ENCODE measurements around the gene IER2.

Gene IER2

GRCh38 chr19:13119627-13120026 lies 30.6 kb upstream of the IER2 start:
- DNase-seq = no peak

- no peak for DNase-seq
These were observed 30.2 kb upstream of the IER2 start for GRCh38 chr19:13120031-13120430.

- no peak for DNase-seq
These were observed 29.4 kb upstream of the IER2 start for GRCh38 chr19:13120817-13121216.

- no peak for DNase-seq
These were observed 28.5 kb upstream of the IER2 start for GRCh38 chr19:13121551-13122274.

GRCh38 chr19:13122275-13122878 lies 27.8 kb upstream of the IER2 start:
- DNase-seq = no peak

GRCh38 chr19:13122980-13123957 lies 26.9 kb upstream of the IER2 start:
- no peak for DNase-seq

GRCh38 chr19:13127051-13127450 lies 23.2 kb upstream of the IER2 start:
- no peak for DNase-seq

- no peak for DNase-seq
These were observed 22.2 kb upstream of the IER2 start for GRCh38 chr19:13127811-13128575.

GRCh38 chr19:13128583-13128982 lies 21.6 kb upstream of the IER2 start:
- DNase-seq = no peak

GRCh38 chr19:13129384-13129783 lies 20.8 kb upstream of the IER2 start:
- DNase-seq = no peak

- DNase-seq = no peak
These were observed 19.2 kb upstream of the IER2 start for GRCh38 chr19:13130886-13131490.

- DNase-seq = peak; percentile 40
These were observed 17.6 kb upstream of the IER2 start for GRCh38 chr19:13132471-13133180.

GRCh38 chr19:13133241-13133870 lies 16.9 kb upstream of the IER2 start:
- no peak for DNase-seq

- no peak for DNase-seq
These were observed 15.6 kb upstream of the IER2 start for GRCh38 chr19:13134626-13135025.

- DNase-seq = no peak
These were observed 14.8 kb upstream of the IER2 start for GRCh38 chr19:13135068-13136062.

- DNase-seq = no peak
These were observed 12.9 kb upstream of the IER2 start for GRCh38 chr19:13137290-13137794.

- no peak for DNase-seq
These were observed 11.9 kb upstream of the IER2 start for GRCh38 chr19:13138171-13138915.

GRCh38 chr19:13138916-13139198 lies 11.4 kb upstream of the IER2 start:
- DNase-seq = no peak

- no peak for DNase-seq
These were observed 10.4 kb upstream of the IER2 start for GRCh38 chr19:13139633-13140311.

Data from NK-92 treated with Interleukin-12 subunit alpha and Interleukin-12 subunit beta, amount 100 ng/mL, for 24 hours (cell line).